Hematopoietic multipotent progenitor cell (in vitro differentiated cells): ENCODE measurements around the gene OBP2B. TPM values are rescaled to one million over a fixed set of nuclear protein-coding genes. Genes with fewer than 3 reads are reported as not detected.
A peak's percentile ranks its signal among the peaks of the same experiment; 100 is the strongest.

Experiments used
- DNase-seq, 3 donors: peaks; one replicate each; pipeline ENCODE4 v3.0.0-alpha.2; 2011 to 2015; ENCODE audit warnings: low read depth in 2 of 3, low spot score in 2 of 3
- total RNA-seq: library from RNA; depleted of rRNA; stranded (reverse); fragments of >200 nt; gene quantifications from one replicate; pipeline ENCODE4 v1.2.3, GENCODE V29; 2012

The OBP2B gene
- total RNA-seq, 1 donor = not detected

DNA sequence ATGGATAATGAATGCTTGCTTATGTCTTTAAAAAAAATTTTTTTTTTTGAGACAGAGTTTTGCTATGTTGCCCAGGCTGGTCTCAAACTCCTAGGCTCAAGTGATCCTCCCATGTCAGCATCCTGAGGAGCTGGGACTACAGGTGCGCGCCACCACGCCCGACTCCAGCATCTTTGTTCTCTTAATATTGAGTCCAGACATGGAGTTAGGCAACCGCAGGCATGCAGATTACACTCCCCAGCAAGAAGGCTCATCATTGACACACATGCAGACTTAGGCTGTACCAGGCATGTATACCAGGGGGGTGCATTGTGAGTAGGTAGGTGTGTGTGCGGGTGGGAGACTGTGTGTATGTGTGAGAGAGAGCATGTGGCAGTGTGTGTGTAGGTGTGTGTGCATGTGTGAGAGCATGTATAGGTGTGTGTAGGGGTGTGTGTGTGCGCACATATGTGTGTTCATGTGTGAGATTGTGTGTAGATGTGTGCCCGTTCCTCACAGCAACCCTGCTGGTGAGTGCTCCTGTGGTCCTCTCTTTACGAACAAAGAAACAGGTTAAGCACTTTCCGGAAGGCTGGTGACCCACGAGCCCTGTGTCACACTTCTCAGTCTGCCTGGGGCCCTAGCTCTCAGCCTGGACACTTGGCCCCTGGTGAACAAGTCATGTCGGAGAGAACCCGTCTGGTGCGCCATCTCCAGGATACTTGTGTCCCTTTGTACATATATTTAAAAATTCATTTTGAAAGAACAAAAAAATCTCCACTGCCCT lies 6.2 kb downstream of the OBP2B start:
- no peak for DNase-seq

GRCh38 chr9:133202145-133202513 lies 6.9 kb downstream of the OBP2B start:
- no peak for DNase-seq

DNA sequence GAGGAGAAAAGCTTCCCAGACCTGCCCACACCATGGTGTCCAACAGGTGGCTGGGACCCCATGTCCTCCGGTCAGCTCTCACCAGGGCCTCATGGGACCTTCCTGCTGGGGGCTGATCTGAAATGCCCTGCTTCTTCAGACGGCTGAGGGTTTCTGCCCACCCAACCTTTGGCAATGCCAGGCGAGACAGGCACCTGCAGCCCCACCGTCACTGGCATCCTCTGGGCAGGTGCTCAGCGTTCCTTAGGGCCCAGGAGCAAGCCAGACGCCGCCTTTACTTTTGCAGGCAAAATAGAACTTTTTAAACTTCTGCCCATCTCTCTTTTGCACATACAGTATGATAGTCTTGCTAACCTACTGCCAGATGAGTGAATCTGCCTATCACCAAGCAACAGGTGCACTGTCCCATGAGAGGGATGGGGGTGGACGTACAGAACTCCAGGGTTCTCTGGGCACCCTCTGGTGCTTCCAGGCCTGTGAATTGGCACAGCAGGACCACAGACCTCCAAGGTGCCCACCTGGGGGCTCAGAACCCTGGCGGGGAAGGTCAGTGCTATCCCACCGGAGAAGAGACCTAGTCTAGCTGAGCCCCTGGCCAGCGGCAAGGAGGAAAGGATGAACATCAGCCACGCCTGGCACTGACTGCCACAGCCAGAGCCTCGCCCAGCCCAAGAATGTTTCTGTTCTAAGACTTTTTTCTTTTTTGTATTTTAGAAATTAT lies 7.5 kb downstream of the OBP2B start:
- no peak for DNase-seq

DNA sequence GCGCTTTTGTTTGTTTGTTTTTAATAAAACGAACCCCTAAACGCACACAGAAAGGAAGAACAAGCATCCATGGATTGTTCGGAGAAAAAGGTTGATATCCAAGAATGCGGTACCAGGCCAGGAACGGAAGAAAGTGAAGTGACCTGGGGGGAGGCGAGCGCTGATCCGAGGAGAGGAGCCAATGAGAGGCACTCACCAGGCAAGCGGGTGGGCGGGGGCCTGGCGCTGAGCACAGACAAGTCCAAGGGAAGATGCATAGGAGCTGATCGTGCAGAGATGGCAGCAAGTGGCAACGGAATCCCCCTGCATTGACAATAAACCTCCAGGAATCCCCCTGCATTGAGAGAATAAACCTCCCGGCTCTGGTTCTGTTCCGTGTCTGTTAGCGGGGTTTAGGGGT lies 8.4 kb downstream of the OBP2B start:
- no peak for DNase-seq

- peak in 2 of 3 donors; percentile 75 to 87 for DNase-seq
These were observed 9.3 kb downstream of the OBP2B start for GRCh38 chr9:133199648-133200321.

DNA sequence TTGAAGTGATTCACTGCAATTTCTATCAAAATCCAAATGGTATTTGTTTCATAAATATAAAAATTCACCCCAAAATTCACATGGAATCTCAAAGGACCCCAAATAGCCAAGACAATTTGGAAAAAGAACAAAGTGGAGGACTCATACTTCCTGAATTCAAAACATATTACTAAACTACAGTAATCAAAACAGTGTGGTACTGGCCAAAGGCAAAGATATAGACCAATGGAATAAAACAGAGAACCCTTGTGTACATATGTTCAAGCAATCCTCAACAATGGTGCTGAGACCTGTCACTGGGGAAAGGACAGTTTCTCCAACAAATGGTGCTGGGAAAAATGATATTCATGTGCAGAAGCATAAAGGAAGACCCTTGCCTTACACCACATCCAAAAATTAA lies 14.0 kb downstream of the OBP2B start:
- DNase-seq = no peak

GRCh38 chr9:133194597-133194996 lies 14.5 kb downstream of the OBP2B start:
- no peak for DNase-seq

- DNase-seq = no peak
These were observed 17.1 kb downstream of the OBP2B start for GRCh38 chr9:133191989-133192388.

DNA sequence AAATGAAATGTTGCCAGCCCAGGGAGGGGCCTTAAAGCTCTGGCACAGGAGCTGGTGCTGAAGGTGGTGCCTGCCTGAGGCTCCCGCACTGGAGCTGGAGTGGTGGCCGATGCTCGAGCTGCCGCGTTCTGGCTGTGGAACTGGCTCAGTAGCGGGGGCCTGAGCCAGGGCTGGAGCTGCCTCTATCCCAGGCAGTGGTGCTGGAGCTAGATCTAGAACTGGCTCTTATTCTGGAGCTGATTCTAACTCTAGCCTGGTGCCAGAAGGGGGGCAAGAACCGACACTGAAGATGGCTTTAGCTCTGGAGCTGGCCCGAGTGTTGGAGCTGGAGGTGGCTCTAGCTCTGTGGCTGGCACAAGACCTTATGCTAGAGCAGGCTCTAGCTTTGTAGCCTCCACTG lies 19.2 kb downstream of the OBP2B start:
- DNase-seq = no peak

- DNase-seq = no peak
These were observed 20.2 kb downstream of the OBP2B start for GRCh38 chr9:133188843-133189180.

DNA sequence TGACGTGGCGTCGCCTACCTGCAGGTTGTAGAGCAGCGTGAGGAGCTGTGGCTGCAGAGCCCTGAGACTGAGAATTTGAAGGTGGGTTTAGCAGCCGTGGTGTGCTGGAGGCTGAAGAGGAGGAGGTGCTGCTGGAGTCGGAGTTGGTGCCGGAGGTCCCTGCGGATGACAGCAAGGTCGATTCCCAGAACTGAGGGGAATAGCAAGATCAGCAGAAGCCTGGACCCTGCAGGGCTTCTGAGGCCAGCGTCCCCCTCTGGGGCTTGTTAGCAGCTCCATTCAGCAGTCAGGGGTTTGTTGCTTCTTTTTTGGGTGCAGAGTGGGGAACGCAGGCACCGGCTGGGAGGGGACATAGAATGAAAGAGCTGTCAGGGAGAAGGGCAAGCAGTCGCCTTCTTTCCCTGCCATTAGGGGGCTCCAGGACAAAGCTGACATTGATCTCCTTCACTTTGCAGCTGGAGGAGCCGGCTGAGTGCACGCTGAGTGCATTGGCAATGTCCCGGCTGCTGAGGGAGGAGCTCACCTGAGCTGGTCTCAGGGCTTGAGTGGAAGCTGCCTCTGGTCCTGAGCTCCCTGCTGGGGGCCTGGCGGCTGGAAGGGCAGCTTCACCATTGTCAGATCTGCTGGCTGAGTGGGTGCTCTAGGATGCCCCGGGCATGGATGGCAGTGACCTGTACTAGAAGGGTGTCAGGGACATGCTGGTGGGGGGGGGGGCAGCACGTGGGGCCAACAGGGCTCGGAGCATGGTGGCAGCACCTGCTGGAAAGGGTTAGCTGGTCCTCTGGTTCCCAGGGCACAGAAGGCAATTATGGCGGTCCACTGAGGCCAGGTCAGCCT lies 20.8 kb downstream of the OBP2B start:
- DNase-seq = peak in 2 of 3 donors; percentile 53 to 58

DNA sequence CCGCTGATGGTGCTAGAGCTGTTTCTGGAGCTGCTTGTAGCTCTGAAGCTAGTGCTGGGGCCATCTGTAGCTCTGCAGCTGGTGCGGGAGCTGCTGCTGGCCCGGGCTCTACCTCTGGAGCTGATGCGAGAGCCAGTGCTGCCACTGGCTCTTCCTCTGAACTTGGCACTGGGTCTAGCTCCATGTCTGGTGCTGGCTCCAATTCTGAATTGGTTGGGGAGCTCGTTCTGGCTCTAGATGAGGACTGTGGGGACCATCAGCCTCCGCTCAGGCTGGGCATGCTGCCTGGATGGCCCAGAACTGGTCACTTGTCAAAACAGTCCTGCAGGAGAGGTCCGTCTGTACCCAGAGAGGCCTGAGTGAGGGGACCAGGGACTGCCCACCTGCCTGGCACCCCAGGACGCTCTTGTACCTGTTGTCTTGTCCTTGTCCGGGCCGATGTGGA lies 21.5 kb downstream of the OBP2B start:
- no peak for DNase-seq

DNA sequence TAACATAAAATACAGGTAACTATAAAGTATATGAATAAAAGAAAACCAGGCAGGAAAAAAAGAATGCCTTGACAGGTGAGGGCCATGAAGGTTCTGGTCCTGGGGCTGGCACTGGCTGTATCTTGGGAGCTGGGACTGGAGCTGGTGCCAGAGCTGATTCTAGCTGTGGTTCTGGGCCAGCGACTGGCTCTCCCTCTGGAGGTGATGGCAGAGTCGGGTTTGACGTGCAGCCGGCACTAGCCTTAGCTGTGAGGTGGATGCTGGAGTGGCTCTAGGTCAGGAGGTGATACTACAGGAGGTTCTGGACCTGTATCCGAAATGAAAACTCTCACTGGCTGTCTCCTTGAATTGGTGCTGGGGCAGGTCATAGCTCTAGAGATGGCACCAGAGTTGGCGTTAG lies 22.3 kb downstream of the OBP2B start:
- no peak for DNase-seq

GRCh38 chr9:133184971-133185370 lies 24.1 kb downstream of the OBP2B start:
- peak in 2 of 3 donors; percentile 78 to 86 for DNase-seq

GRCh38 chr9:133182151-133182550 lies 26.9 kb downstream of the OBP2B start:
- no peak for DNase-seq

DNA sequence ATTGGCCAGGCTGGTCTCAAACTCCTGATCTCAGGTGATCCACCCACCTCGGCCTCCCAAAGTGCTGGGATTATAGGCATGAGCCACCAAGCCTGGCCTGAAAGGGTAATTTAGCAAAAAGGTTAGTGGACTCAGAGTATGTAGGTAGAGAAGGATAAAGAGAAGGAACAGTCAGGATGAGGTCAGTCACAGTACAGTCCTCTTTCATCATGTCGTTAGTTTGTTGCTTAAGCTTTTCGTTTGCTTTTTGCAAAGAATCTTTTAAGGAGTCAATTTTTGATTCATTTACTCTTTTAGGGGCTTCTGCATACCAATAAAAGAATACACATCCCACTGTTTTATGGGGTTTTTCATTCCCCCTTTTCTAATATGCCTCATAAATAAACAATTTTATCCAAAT lies 27.5 kb downstream of the OBP2B start:
- DNase-seq = no peak

DNA sequence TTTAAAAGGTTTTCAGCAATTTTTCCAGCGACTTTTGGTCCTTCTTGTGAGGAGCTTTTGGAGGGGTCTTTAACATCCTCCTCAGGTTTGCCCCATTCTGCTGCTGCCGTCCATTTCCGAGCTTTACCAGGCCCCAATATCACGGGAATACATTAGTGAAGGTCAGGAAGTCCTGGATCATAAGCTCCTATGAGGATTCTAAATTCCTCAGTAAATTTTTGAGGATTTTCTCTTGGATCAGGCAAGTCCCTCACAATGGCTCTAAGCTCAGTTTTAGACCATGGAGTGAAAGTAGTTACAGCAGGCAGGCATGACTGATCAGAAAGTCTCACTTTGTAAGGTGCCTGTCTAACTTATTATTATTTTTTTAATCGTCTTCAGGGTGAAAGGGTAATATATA lies 28.1 kb downstream of the OBP2B start:
- no peak for DNase-seq

DNA sequence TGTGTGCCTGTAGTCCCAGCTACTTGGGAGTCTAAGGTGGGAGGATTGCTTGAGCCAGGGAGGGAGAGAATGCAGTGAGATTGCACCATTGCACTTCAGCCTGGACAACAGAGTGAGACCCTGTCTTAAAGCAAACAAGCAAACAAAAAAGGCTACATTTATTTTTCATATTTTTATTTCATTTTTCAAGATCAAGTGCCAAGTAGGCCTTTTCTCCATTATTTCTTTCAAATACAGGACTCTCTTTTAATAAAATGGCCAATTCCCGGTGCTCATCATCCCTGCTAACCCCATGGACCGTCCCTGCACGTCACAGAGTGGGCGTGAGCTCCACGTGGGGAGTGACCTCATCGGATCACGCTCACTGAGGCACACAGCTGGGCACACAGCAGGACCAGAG lies 36.0 kb downstream of the OBP2B start:
- DNase-seq = no peak

DNA sequence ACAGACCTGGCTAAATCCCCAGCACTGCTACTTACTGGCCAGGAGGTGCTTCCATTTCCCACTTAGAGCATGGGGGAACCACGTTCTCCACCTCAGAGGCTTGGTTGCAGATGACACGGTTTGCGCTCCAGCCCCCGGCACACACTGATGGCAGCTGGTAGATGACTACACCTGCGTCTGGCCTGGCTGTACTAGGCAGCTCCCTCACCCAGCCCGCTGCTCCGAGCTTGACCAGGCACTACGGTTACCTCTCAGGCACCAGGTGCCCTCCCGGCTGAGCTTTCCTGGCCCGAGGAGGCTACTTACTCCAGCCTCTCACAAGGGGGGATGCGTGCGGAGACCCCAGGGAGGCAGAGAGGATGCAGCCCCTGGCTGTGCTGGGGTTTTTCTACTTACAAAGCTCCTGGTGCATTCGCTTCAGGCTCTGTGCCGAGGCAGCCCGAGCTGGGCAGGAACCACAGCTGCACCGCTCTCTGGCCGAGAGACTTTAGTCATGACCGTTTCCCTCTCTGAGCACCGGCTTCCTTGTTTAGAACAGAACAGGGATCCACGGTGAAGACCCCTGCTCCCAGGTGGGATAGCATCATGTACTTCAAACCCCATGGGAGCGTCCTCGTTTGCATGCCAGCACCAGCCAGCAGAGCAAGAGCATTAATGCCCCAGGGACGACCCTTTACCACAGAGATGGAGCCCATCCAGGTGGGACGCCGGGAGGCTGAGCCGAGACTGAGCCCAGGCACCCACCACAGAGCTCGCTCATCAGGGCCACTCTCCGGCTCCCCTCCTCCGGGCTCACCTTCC lies 37.7 kb downstream of the OBP2B start:
- DNase-seq = no peak

DNA sequence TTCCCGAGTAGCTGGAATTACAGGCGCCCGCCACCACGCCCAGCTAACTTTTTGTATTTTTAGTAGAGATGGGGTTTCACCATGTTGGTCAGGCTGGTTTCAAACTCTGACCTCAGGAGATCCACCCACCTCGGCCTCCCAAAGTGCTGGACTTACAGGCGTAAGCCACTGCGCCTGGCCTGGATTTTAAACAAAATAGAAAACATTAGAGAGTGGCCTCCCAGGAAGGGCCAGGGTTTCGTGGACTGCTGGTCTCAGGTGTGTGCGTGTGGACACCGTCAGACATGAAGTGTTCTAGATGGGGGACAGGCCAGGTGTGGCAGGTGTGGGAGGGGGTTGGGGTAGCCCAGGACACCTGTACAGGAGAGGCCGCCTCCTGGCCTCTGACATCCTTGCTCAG lies 38.3 kb downstream of the OBP2B start:
- no peak for DNase-seq
